ENCODE data around the gene HIPK4. TPM values are rescaled to one million over a fixed set of nuclear protein-coding genes. Genes with fewer than 3 reads are reported as not detected.

The HIPK4 gene
- total and polyA plus RNA-seq, 9 of the 15 experiments (the other 6 are each of a cell fraction or from before 2014, with no cell fraction given), result 0.06 to 0.09 TPM; not detected in 7

GRCh38 chr19:40425450-40426287 is 35.7 kb upstream of the HIPK4 start, which contains the start of gene SERTAD1 (continued):
- TF ChIP-seq RBM39 (optimal IDR thresholded peaks at IDR 0.05; ENCODE audit: low read depth, low read length), result no peak
- TF ChIP-seq EZH2 (IDR thresholded peaks at IDR 0.05; ENCODE audit: borderline replicate concordance, low read depth, low read length), result no peak
- TF ChIP-seq SNRNP70 (optimal IDR thresholded peaks at IDR 0.05; ENCODE audit: low read depth, low read length), result no peak
- TF ChIP-seq BRCA1 (IDR thresholded peaks at IDR 0.05), result no peak
- TF ChIP-seq BRCA1 (CRISPR knock-in tag; IDR thresholded peaks at IDR 0.05), result no peak
- TF ChIP-seq CREB3 (tag; conservative IDR thresholded peaks at IDR 0.05; ENCODE audit: low read depth), result no peak
- TF ChIP-seq SFPQ (IDR thresholded peaks at IDR 0.05; ENCODE audit: low read depth, low read length), result no peak
- TF ChIP-seq ZNF699 (CRISPR knock-in tag; IDR thresholded peaks at IDR 0.05; ENCODE audit: insufficient replicate concordance), result no peak
- peak; percentile 77 for TF ChIP-seq TAF7 (tag; IDR thresholded peaks at IDR 0.05)
- TF ChIP-seq ZNF584 (CRISPR knock-in tag; IDR thresholded peaks at IDR 0.05; ENCODE audit: low read depth), result no peak
- TF ChIP-seq E2F4 (CRISPR knock-in tag; IDR thresholded peaks at IDR 0.05; ENCODE audit: low read depth), result no peak
- TF ChIP-seq L3MBTL2 (IDR thresholded peaks at IDR 0.05), result no peak
- peak; percentile 12; the same call in 1 of the 2 replicates for TF ChIP-seq SOX6 (IDR thresholded peaks at IDR 0.05)
- TF ChIP-seq FOXJ2 (tag; IDR thresholded peaks at IDR 0.05), result no peak; the same call in 1 of the 2 replicates
- no peak for TF ChIP-seq SETDB1 (IDR thresholded peaks at IDR 0.05; ENCODE audit: low read length)
- TF ChIP-seq NR4A1 (CRISPR knock-in tag; IDR thresholded peaks at IDR 0.05), result no peak
- TF ChIP-seq NR4A1 (tag; IDR thresholded peaks at IDR 0.05), result no peak
- no peak for TF ChIP-seq HEY1 (CRISPR knock-in tag; IDR thresholded peaks at IDR 0.05; ENCODE audit: borderline replicate concordance)
- no peak for TF ChIP-seq CEBPB (tag; IDR thresholded peaks at IDR 0.05)
- no peak for TF ChIP-seq ZNF239 (CRISPR knock-in tag; IDR thresholded peaks at IDR 0.05)
- TF ChIP-seq PRDM10 (IDR thresholded peaks at IDR 0.05; ENCODE audit: partially characterized antibody), result peak; percentile 5

All from K562 (cell line).